ENCODE data around the gene VCPKMT. TPM values are rescaled to one million over a fixed set of nuclear protein-coding genes. Genes with fewer than 3 reads are reported as not detected.

VCPKMT gene
- total RNA-seq: 5.0 and 5.5 TPM in 2 replicates

GRCh38 chr14:50116181-50116956, at the start of gene VCPKMT:
TSS of gene VCPKMT (minus strand) at chr14:50116572. CDS start at chr14:50116552, 20 bp downstream.

Small RNA genes within 50 kb of the gene (small RNA-seq; reads per million reads assigned to genes)
- gene RF00019: not detected

Other genes starting within 250 kb of the VCPKMT start
- 73.3 and 74.8 TPM in 2 replicates for gene ARF6, start 223.5 kb downstream of the VCPKMT start, total RNA-seq
- 27.3 and 27.7 TPM in 2 replicates for gene SOS2, start 115.0 kb upstream of the VCPKMT start, total RNA-seq
- 2.3 and 2.8 TPM in 2 replicates for gene L2HGDH, start 195.7 kb upstream of the VCPKMT start, total RNA-seq
- 6.1 and 6.5 TPM in 2 replicates for gene DMAC2L, start 195.8 kb upstream of the VCPKMT start, total RNA-seq